H9 (cell line): ENCODE data around the gene ARMC9. TPM values are rescaled to one million over a fixed set of nuclear protein-coding genes. Genes with fewer than 3 reads are reported as not detected.

Experiments used
- DNase-seq: peaks from one replicate; pipeline ENCODE4 v3.0.0-alpha.2; 2017
- H2AFZ ChIP-seq: one replicate; pipeline ENCODE4 v1.6.1; 2013; ENCODE audit warnings: mild to moderate bottlenecking, low read length, control low read depth, moderate library complexity
- H2AK5ac ChIP-seq: 2 replicates; pipeline ENCODE4 v1.6.1; 2013; ENCODE audit warnings: low read length, control low read depth, mixed read lengths; ENCODE audit not compliant: insufficient read length
- H2BK120ac ChIP-seq: one replicate; pipeline ENCODE4 v1.6.1; 2013; ENCODE audit warnings: low read depth, mild to moderate bottlenecking, low read length, control low read depth, inconsistent platforms; ENCODE audit not compliant: poor library complexity, severe bottlenecking
- H2BK12ac ChIP-seq: 2 replicates; pipeline ENCODE4 v1.6.1; 2013; ENCODE audit warnings: low read length, control low read depth, mixed read lengths, low read depth; ENCODE audit not compliant: insufficient read length
- H2BK15ac ChIP-seq: 2 replicates; pipeline ENCODE4 v1.6.1; 2013; ENCODE audit warnings: low read depth, low read length, control low read depth
- H2BK20ac ChIP-seq: one replicate; pipeline ENCODE4 v1.6.1; 2013; ENCODE audit warnings: low read depth, mild to moderate bottlenecking, low read length, control low read depth, inconsistent platforms; ENCODE audit not compliant: poor library complexity, severe bottlenecking
- H2BK5ac ChIP-seq: 2 replicates; pipeline ENCODE4 v1.6.1; 2013; ENCODE audit warnings: low read length, control low read depth, mixed read lengths; ENCODE audit not compliant: insufficient read length
- H3K14ac ChIP-seq: 2 replicates; pipeline ENCODE4 v1.6.1; 2013; ENCODE audit warnings: low read length, control low read depth; ENCODE audit not compliant: insufficient read depth
- H3K18ac ChIP-seq: 2 replicates; pipeline ENCODE4 v1.6.1; 2013; ENCODE audit warnings: low read depth, mild to moderate bottlenecking, mixed read lengths, low read length, control low read depth; ENCODE audit not compliant: insufficient read length
- H3K23ac ChIP-seq: 2 replicates; pipeline ENCODE4 v1.6.1; 2013; ENCODE audit warnings: low read length, control low read depth, mixed read lengths, low read depth; ENCODE audit not compliant: insufficient read length
- H3K23me2 ChIP-seq: 2 replicates; pipeline ENCODE4 v1.6.1; 2013; ENCODE audit warnings: low read depth, mild to moderate bottlenecking, mixed read lengths, low read length, control low read depth; ENCODE audit not compliant: insufficient read length, poor library complexity, severe bottlenecking
- H3K27ac ChIP-seq: 2 replicates; pipeline ENCODE4 v1.5.1; 2013; ENCODE audit warnings: low read length, control low read depth, mixed read lengths, low read depth; ENCODE audit not compliant: insufficient read length
- H3K27me3 ChIP-seq: 2 replicates; pipeline ENCODE4 v1.6.1; 2013; ENCODE audit warnings: low read length, control low read depth, inconsistent platforms; ENCODE audit not compliant: insufficient read depth
- H3K4ac ChIP-seq: 2 replicates; pipeline ENCODE4 v1.6.1; 2013; ENCODE audit warnings: low read depth, mild to moderate bottlenecking, control low read depth, inconsistent platforms, low read length, moderate library complexity
- H3K4me1 ChIP-seq: 2 replicates; pipeline ENCODE4 v1.6.1; 2013; ENCODE audit warnings: low read length, control low read depth, inconsistent platforms; ENCODE audit not compliant: insufficient read depth
- H3K4me2 ChIP-seq: 2 replicates; pipeline ENCODE4 v1.6.1; 2013; ENCODE audit warnings: low read length, control low read depth, mixed read lengths; ENCODE audit not compliant: insufficient read length, insufficient read depth
- H3K56ac ChIP-seq: 2 replicates; pipeline ENCODE4 v1.6.1; 2013; ENCODE audit warnings: low read depth, mild to moderate bottlenecking, mixed read lengths, low read length, control low read depth; ENCODE audit not compliant: insufficient read length
- H3K79me1 ChIP-seq: 2 replicates; pipeline ENCODE4 v1.6.1; 2013; ENCODE audit warnings: low read depth, mild to moderate bottlenecking, moderate library complexity, low read length, control low read depth, inconsistent platforms; ENCODE audit not compliant: insufficient read depth, poor library complexity, severe bottlenecking
- H3K79me2 ChIP-seq: 2 replicates; pipeline ENCODE4 v1.6.1; 2013; ENCODE audit warnings: low read length, control low read depth, inconsistent platforms; ENCODE audit not compliant: insufficient read depth
- H3K9ac ChIP-seq: 2 replicates; pipeline ENCODE4 v1.6.1; 2013; ENCODE audit warnings: low read length, control low read depth, mixed read lengths; ENCODE audit not compliant: insufficient read length; ENCODE audit errors: extremely low read depth
- H3K9me3 ChIP-seq: one replicate; pipeline ENCODE4 v1.6.1; 2013; ENCODE audit warnings: low read depth, low read length, inconsistent platforms; ENCODE audit not compliant: control insufficient read depth
- H3T11ph ChIP-seq: one replicate; pipeline ENCODE4 v1.6.1; 2013; ENCODE audit warnings: mild to moderate bottlenecking, low read length, control low read depth, inconsistent platforms
- H4K20me1 ChIP-seq: one replicate; pipeline ENCODE4 v1.6.1; 2013; ENCODE audit not compliant: control insufficient read depth, insufficient read length, insufficient read depth
- H4K5ac ChIP-seq: 2 replicates; pipeline ENCODE4 v1.6.1; 2013; ENCODE audit warnings: low read depth, mild to moderate bottlenecking, mixed read lengths, low read length, control low read depth; ENCODE audit not compliant: insufficient read length
- H4K8ac ChIP-seq: replicated peaks from 2 replicates; pipeline ENCODE4 v1.6.1; 2013; ENCODE audit warnings: low read length, control low read depth, mixed read lengths, low read depth; ENCODE audit not compliant: insufficient read length
- H4K91ac ChIP-seq: 2 replicates; pipeline ENCODE4 v1.6.1; 2013; ENCODE audit warnings: low read depth, mild to moderate bottlenecking, moderate library complexity, mixed read lengths, low read length, control low read depth; ENCODE audit not compliant: insufficient read length
- H3K27ac Mint-ChIP-seq, 3 experiments: 2 replicates in 2 of 3; 3 replicates in 1 of 3; pipeline ENCODE4 v1.8.0; 2020 to 2021; ENCODE audit warnings: mixed read lengths in 3 of 3, mild to moderate bottlenecking in 1 of 3, moderate library complexity in 1 of 3
- H3K27me3 Mint-ChIP-seq: 2 replicates; pipeline ENCODE4 v1.8.0; 2021; ENCODE audit warnings: low read depth, mild to moderate bottlenecking, moderate library complexity, mixed read lengths
- H3K36me3 Mint-ChIP-seq, 3 experiments: 2 replicates in 2 of 3; 3 replicates in 1 of 3; pipeline ENCODE4 v1.8.0; 2020 to 2021; ENCODE audit warnings: low read depth in 3 of 3, mixed read lengths in 3 of 3; ENCODE audit not compliant: insufficient read depth in 1 of 3
- H3K4me1 Mint-ChIP-seq, 2 experiments: 2 replicates each; pipeline ENCODE4 v1.8.0; 2020; ENCODE audit warnings: mixed read lengths in 2 of 2
- H3K4me3 Mint-ChIP-seq, 2 experiments: 2 replicates in 1 of 2; 3 replicates in 1 of 2; pipeline ENCODE4 v1.8.0; 2020 to 2021; ENCODE audit warnings: mild to moderate bottlenecking in 2 of 2, mixed read lengths in 2 of 2, moderate library complexity in 1 of 2
- H3K9me3 Mint-ChIP-seq, 2 experiments: 2 replicates in 1 of 2; 3 replicates in 1 of 2; pipeline ENCODE4 v1.8.0; 2020; ENCODE audit warnings: mild to moderate bottlenecking in 2 of 2, mixed read lengths in 2 of 2, moderate library complexity in 1 of 2
- CTCF ChIP-seq: fragments of 200-600 bp; sonication (generic); conservative IDR thresholded peaks from 3 replicates; pipeline ENCODE4 v1.8.0; 2021; ENCODE audit warnings: antibody characterized with exemption, mild to moderate bottlenecking
- WGBS: extraction: QIAGEN DNeasy Blood & Tissue Kit; methylation state at CpG from one replicate; pipeline ENCODE4 v1.1.7; 2013; ENCODE audit warnings: missing lambda C conversion rate, low lambda C conversion rate, mixed read lengths; ENCODE audit not compliant: insufficient read length; ENCODE audit errors: extremely low coverage; 5-methylcytosine and 5-hydroxymethylcytosine counted together
- total RNA-seq: library from RNA; stranded (reverse); gene quantifications from 2 replicates; pipeline ENCODE4 v1.2.1, GENCODE V29; 2021

ARMC9 gene
- total RNA-seq, 1 experiment from 2014 or later = 37.6 TPM

GRCh38 chr2:231413456-231413855 lies 215.0 kb downstream of the ARMC9 start:
- no peak for TF ChIP-seq CTCF
- peak overlapping the region; percentile 40 for H2BK12ac ChIP-seq
- Mint-ChIP-seq H3K9me3 (peaks cover 16 to 22% of the 10 kb centered on the region in 2 experiments), H3K4me1 (peaks cover 46 to 48% of the 10 kb centered on the region in 2 experiments), H3K27ac (no peak overlapping the region), H3K36me3 (peaks cover 3 to 12% (median 6%) of the 10 kb centered on the region in 3 experiments; a peak in 5 of 7 replicates), H3K27me3 (no peaks in the 10 kb centered on the region; the same call in 1 of the 2 replicates), H3K4me3 (no peak overlapping the region)
- no peak overlapping the region for H4K8ac ChIP-seq
- H3T11ph ChIP-seq = no peak overlapping the region
- H3K4ac ChIP-seq = no peak overlapping the region
- no peaks in the 10 kb centered on the region for H3K79me1 ChIP-seq
- H2AK5ac ChIP-seq = no peak overlapping the region
- H2AFZ ChIP-seq = no peak overlapping the region
- H3K14ac ChIP-seq = peak overlapping the region; percentile 66
- H3K27ac ChIP-seq = no peak overlapping the region
- no peak overlapping the region for H3K9ac ChIP-seq
- H4K91ac ChIP-seq = no peak overlapping the region
- H3K23ac ChIP-seq = no peak overlapping the region
- no peaks in the 10 kb centered on the region for H3K9me3 ChIP-seq
- no peaks in the 10 kb centered on the region for H3K79me2 ChIP-seq
- H2BK20ac ChIP-seq = no peak overlapping the region
- no peaks in the 10 kb centered on the region for H3K27me3 ChIP-seq
- no peak overlapping the region for H2BK120ac ChIP-seq
- H2BK15ac ChIP-seq = no peak overlapping the region
- no peak overlapping the region for H4K5ac ChIP-seq
- H3K4me2 ChIP-seq = peak overlapping the region; percentile 13
- H4K20me1 ChIP-seq = no peaks in the 10 kb centered on the region
- H3K4me1 ChIP-seq = peaks cover 9% of the 10 kb centered on the region; the same call in 1 of the 2 replicates
- peak overlapping the region; percentile 72 for H3K18ac ChIP-seq
- H3K56ac ChIP-seq = no peak overlapping the region
- no CpG with 5 or more reads among the region's 6 CpGs for WGBS
- peaks cover 9% of the 10 kb centered on the region for H3K23me2 ChIP-seq
- H2BK5ac ChIP-seq = no peak overlapping the region
- DNase-seq = no peak
